HG02973 (cell line): Measurements from ENCODE around the gene TRAFD1.

Experiments used
- ATAC-seq: cut with Tn5 transposase; IDR thresholded peaks from one replicate; pipeline ENCODE4 v1.9.1; 2021; ENCODE audit warnings: moderate library complexity; ENCODE audit not compliant: unreplicated experiment

TRAFD1 gene

DNA sequence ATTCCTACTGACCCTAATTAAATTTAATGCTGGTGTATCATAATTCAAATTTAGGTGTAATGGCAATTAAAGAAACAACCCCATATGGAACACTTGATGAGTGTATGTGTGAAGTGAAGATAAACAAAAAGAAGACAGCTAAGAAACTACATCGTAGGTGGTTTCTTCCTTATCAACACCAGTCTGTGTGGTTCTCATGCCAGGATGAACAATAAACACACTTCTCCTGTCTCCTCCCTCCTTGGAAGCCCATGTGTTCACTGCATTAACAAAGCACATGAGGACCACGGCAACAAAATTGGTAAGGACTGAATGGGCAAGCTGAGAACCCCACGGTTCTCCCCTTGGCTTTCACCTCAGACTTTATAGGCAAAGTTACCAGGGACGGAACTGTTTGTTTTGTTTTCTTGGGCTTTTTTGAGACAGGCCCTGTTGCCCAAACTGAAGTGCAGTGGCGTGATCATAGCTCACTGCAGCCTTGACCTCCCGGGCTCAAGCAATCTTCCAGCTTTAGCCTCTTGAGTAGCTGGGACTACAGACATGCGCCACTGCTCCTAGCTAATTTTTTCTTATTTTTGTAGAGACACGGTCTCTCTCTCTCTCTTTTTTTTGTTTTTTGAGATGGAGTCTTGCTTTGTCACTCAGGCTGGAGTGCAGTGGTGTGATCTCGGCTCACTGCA, 71.0 kb downstream of the TRAFD1 start:
- no peak for ATAC-seq

- ATAC-seq: no peak
Measured at GRCh38 chr12:112198120-112198733, 72.9 kb downstream of the TRAFD1 start.

DNA sequence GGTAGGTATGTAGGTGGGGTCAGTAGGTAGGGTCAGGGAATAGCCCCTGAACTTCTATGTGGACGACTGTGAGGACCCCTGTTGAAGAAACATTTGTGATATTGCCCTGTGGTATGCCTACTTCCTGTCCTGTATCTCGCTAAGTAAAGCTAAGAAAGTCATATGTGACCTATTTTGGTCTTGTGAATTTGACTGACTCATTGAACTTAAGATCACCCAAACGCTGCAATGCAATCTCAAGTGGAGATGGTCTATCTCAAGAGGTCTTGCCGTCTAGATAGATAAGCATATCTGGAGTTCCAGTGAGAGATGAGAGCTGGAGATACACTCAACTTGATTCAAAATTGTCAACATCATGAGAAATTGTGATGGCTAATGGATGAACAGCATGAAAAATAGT, 73.8 kb downstream of the TRAFD1 start:
- ATAC-seq: no peak
